T-helper 22 cell (primary cell): ENCODE results near the gene CYP2W1.
"Not testable (repeated sequence)": the region's sequence is repeated elsewhere in the genome, so short reads cannot be mapped to it uniquely, and the experiment has no call there.

Experiments
- DNase-seq: peaks from one replicate; pipeline ENCODE4 v3.0.0-alpha.2; 2020; ENCODE audit warnings: low read depth

The CYP2W1 gene

GRCh38 chr7:997404-998395, 14.7 kb downstream of the CYP2W1 start:
- DNase-seq: no peak

GRCh38 chr7:999149-999879, 16.3 kb downstream of the CYP2W1 start:
- DNase-seq: no peak

- no peak for DNase-seq
Observed at GRCh38 chr7:999941-1000935, 17.3 kb downstream of the CYP2W1 start.

- DNase-seq: not testable (repeated sequence)
Observed at GRCh38 chr7:1001069-1001770, 18.2 kb downstream of the CYP2W1 start.

- not testable (repeated sequence) for DNase-seq
Observed at GRCh38 chr7:1002026-1002425, 19.0 kb downstream of the CYP2W1 start.

- not testable (repeated sequence) for DNase-seq
Observed at GRCh38 chr7:1002445-1002844, 19.5 kb downstream of the CYP2W1 start.

- no peak for DNase-seq
Observed at GRCh38 chr7:1004018-1004852, 21.3 kb downstream of the CYP2W1 start.

- no peak for DNase-seq
Observed at GRCh38 chr7:1005303-1005702, 22.3 kb downstream of the CYP2W1 start.

GRCh38 chr7:1007901-1008300, 24.9 kb downstream of the CYP2W1 start:
- no peak for DNase-seq

GRCh38 chr7:1008733-1009363, 25.9 kb downstream of the CYP2W1 start:
- no peak for DNase-seq

- no peak for DNase-seq
Observed at GRCh38 chr7:1009747-1010146, 26.8 kb downstream of the CYP2W1 start.

GRCh38 chr7:1010226-1010625, 27.2 kb downstream of the CYP2W1 start:
- DNase-seq: no peak

- no peak for DNase-seq
Observed at GRCh38 chr7:1011297-1012003, 28.5 kb downstream of the CYP2W1 start.

- no peak for DNase-seq
Observed at GRCh38 chr7:1012004-1012715, 29.2 kb downstream of the CYP2W1 start.

- no peak for DNase-seq
Observed at GRCh38 chr7:1012716-1013095, 29.7 kb downstream of the CYP2W1 start.

- DNase-seq: no peak
Observed at GRCh38 chr7:1013581-1013980, 30.6 kb downstream of the CYP2W1 start.

GRCh38 chr7:1014681-1015080, 31.7 kb downstream of the CYP2W1 start:
- DNase-seq: no peak
